HG03571 (cell line): ENCODE measurements around the gene OR11L1.

Experiments used
- ATAC-seq: cut with Tn5 transposase; IDR thresholded peaks from one replicate; pipeline ENCODE4 v1.9.1; 2021; ENCODE audit not compliant: unreplicated experiment

OR11L1 gene

DNA sequence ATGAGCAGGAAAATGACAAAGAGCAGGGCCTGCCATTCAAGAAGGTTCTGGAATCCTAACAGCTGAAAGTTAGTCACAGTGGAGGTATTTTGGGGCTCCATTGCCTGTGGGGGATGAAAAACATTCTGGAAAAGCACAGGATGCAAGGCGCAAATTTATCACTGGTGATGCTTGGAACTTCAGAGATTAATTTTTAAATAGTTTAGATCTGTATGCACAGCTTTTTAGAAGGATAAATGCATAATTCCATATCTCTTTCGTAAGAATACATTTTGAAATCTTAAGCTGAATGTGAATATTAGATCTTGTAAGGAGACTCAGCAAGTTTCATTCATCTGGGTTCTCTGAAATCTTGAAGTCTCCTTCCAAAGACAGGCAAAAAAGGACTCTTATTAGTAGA is at the start of gene OR11L1:
Gene OR11L1 (minus strand): TSS at position 101 of the 400 bp plus-strand sequence. CDS start 0 bp downstream, at position 101.
- ATAC-seq = no peak

DNA sequence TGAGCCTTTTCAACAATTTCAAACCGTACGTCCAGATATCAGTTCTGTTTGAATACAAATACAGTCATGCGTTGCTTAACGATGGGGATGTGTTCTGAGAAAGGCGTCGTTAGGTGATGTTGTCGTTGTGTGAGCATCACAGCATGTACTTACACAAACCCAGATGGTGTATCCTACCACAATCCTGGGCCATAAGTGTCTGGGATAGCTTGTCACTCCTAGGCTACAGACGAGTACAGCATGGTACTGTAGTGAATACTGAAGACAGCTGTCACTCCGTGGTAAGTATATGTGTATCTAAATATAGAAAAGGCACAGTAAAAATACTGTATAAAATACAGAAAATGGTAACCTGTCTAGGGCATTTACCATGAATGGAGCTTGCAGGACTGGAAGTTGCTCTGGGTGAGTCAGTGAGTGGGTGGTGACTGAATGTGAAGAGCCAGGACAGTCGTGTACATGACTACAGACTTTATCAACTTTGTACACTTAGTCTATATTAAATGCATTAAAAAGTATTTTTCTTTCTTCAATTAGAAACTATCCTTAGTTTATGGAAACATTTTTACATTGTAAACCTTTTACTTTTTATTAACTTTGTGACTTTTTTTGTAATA is 43.2 kb upstream of the OR11L1 start:
- ATAC-seq = no peak

GRCh38 chr1:247883346-247883745 is 41.6 kb upstream of the OR11L1 start:
- ATAC-seq = no peak

GRCh38 chr1:247865416-247865815 is 23.7 kb upstream of the OR11L1 start:
- ATAC-seq = no peak

DNA sequence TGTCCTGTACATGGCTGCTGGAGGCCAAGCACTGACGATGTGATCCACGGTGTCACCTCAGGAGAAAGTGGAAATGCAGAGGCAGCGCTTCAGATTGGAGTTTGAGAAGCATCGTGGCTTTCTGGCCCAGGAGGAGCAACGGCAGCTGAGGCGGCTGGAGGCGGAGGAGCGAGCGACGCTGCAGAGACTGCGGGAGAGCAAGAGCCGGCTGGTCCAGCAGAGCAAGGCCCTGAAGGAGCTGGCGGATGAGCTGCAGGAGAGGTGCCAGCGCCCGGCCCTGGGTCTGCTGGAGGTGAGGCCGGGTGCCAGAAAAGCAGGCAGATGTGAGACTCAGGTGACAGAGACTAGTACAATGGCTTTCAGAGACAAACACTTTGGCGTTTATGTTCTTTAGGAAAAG is 22.9 kb upstream of the OR11L1 start:
- ATAC-seq = no peak

DNA sequence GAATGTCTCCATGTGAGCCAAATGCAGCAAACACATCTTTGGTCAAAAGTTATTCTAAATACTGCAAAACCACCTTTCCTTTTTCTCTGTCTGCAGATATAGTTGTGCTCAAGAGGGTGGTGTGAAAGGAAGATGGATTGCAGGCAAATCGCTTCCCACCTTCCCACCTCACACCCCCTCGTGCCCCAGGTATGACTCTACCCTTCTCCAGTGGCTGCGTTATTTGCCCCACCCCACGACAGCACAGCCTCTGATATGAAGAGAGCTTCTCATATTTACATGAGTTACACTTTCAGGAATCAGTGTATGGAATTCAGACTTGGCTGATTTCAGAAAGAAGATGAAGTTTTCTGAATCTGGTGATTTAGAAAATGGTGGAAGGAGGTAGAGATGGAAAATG is 21.1 kb upstream of the OR11L1 start:
- no peak for ATAC-seq

DNA sequence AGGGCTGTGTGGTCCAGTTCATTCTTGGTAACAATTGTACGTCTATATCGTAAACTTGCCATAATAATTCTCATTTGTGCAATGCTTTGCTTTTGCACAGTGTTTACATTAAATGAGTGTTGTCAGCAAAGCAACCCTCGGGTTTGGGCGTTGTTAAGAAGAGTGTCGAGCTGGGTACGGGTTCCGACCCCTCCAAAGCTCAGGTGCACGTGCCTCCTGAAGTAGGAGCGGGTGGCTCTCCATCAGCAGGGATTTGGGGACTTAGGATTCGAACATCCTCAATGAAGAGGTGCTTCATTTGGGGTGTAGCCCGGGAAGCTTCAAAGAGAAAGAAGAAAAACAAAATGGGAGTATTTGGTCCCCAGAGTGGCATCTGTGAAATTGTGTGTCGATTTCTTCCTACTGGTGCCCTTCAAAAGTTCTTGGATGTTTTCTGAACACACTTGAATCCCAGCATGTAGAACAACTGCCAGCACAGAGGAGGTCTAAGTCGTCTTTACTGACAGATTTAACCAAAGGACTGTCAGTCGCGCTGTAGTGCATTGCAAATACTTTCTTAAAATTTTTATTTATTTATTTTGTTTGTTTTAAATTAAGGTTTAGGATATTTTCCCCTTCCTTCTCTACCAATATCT is 16.4 kb upstream of the OR11L1 start:
- no peak for ATAC-seq

DNA sequence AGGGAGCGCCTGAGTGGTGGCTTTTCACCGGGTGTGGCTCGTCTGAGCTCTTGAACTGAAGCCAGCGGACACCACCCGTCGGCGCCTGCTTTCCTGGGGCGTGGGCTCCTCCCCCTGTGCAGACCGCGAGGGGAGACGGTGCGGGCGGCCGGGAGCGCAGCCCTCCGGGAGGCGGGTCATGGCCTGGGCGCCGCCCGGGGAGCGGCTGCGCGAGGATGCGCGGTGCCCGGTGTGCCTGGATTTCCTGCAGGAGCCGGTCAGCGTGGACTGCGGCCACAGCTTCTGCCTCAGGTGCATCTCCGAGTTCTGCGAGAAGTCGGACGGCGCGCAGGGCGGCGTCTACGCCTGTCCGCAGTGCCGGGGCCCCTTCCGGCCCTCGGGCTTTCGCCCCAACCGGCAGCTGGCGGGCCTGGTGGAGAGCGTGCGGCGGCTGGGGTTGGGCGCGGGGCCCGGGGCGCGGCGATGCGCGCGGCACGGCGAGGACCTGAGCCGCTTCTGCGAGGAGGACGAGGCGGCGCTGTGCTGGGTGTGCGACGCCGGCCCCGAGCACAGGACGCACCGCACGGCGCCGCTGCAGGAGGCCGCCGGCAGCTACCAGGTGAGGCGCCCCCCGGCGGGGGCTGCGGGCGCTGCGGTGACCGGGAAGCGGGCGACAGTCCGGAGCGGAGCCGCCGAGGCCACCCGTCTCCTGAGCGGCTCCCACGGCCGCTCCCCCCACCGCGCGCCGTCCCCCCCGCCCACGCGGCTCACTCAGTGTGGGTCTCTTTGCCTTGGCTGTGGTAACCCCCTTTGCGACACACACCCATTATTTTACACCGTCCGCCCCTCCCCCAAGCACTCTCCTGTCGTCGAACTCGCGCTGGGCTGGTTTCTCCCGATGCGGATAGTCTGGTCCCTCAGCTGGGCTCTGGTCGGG is 15.6 kb upstream of the OR11L1 start, which contains the start of gene TRIM58:
Gene TRIM58 (plus strand): TSS at position 119 of the 916 bp plus-strand sequence. CDS start 60 bp downstream, at position 179.
- ATAC-seq = no peak

GRCh38 chr1:247855911-247856310 is 14.2 kb upstream of the OR11L1 start:
- ATAC-seq = no peak

GRCh38 chr1:247854899-247855545 is 13.3 kb upstream of the OR11L1 start:
- no peak for ATAC-seq

DNA sequence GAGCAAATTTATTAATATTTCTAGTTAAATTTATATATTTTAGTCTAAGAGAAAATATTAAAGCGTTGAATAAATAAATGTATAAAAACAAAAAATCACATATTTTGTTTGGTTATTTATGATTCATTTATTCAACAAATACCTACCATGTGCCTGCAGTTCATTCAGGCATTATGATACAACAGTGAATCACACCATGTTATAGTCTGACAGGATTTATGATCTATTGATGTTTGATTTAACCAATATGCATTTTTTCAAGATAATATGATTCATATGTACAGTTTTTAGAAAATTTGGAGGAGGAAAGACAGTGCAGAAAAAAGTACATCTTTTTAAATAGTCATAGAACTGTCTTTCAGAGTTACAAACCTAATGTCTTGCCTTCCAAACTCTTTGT is 7.9 kb upstream of the OR11L1 start:
- ATAC-seq = no peak

DNA sequence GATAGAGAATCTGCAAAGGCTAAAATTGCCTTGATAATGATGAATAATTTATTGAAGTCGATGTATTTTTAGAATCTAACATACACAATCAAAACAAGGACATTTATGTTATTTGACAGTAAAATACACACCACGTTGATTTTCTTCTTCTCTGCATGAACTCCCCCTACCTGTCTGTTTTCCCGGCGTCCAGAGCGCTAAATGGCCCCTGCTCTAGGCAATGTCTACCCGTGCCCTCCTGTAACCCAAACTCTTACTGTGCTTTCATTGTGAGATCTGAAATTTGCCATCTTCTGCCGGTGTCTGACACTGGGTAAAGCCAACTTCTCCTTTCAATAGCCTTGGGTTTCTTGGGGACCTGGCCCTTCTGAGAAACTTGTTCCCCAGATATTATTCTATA is 6.7 kb upstream of the OR11L1 start:
- ATAC-seq = no peak

GRCh38 chr1:247845693-247846017 is 4.0 kb upstream of the OR11L1 start:
- ATAC-seq = no peak

- no peak for ATAC-seq
These were observed 3.5 kb upstream of the OR11L1 start for GRCh38 chr1:247845011-247845692.

GRCh38 chr1:247843411-247843810 is 1.7 kb upstream of the OR11L1 start:
- ATAC-seq = no peak

DNA sequence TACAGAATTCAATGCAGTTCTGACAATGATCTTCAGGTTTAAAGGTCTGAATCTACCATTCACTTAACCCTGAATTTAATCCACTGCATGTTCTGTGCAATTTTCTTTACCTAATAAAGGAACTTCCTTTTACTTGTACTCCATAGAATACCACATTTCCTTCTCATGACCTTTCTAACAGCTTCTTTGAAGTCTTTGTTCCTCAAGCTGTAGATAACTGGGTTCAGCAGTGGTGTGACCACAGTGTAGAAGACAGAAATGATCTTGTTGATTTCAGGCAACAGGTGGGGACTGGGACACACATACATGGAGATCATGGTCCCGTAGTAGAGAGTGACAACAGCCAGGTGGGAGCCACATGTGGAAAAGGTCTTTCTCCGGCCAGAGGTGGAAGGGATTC is 878 bp downstream of the OR11L1 start:
- no peak for ATAC-seq

GRCh38 chr1:247833601-247834000 is 8.1 kb downstream of the OR11L1 start:
- ATAC-seq = no peak

- no peak for ATAC-seq
These were observed 12.0 kb downstream of the OR11L1 start for GRCh38 chr1:247829656-247830055.

DNA sequence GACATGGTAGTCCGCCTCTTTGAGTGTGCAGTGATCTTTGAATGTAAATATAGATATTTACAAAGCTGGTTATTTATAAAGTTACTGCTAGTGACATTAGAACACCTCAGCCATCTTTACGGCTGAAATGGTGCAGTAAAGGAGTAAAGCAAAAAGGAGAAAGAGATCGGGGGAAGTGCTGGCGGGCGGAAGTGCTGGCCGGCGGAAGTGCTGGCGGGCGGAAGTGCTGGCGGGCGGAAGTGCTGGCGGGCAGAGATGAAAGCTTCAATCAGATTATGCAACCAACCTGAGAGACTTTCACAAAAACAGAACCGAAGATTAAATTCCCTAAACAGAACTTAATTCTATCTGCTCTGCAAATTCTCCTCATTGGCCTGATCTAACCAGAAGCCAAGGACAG is 16.3 kb downstream of the OR11L1 start:
- no peak for ATAC-seq

GRCh38 chr1:247824023-247824422 is 17.7 kb downstream of the OR11L1 start, which contains the start of gene OR14A16:
TSS of gene OR14A16 (minus strand) at chr1:247824119. CDS start at chr1:247815729, 8,390 bp downstream.
- no peak for ATAC-seq

- no peak for ATAC-seq
These were observed 19.6 kb downstream of the OR11L1 start for GRCh38 chr1:247822060-247822459.
